ENCODE results near the gene CCDC82.

The CCDC82 gene

GRCh38 chr11:96329855-96330510 lies 59.7 kb downstream of the CCDC82 start:
- DNase-seq (ENCODE audit: low read depth in 1 of 2, low spot score in 1 of 2): no peak

- DNase-seq (ENCODE audit: low read depth in 1 of 2, low spot score in 1 of 2): no peak
Measured at GRCh38 chr11:96329419-96329818, 60.3 kb downstream of the CCDC82 start.

- no peak for DNase-seq (ENCODE audit: low read depth in 1 of 2, low spot score in 1 of 2)
Measured at GRCh38 chr11:96328395-96329010, 61.2 kb downstream of the CCDC82 start.

GRCh38 chr11:96326959-96327358 lies 62.8 kb downstream of the CCDC82 start:
- DNase-seq (ENCODE audit: low read depth in 1 of 2, low spot score in 1 of 2): no peak

GRCh38 chr11:96324912-96325311 lies 64.8 kb downstream of the CCDC82 start:
- no peak for DNase-seq (ENCODE audit: low read depth in 1 of 2, low spot score in 1 of 2)

GRCh38 chr11:96323642-96323985 lies 66.1 kb downstream of the CCDC82 start:
- no peak for DNase-seq (ENCODE audit: low read depth in 1 of 2, low spot score in 1 of 2)

GRCh38 chr11:96322775-96323641 lies 66.7 kb downstream of the CCDC82 start:
- DNase-seq (ENCODE audit: low read depth in 1 of 2, low spot score in 1 of 2): no peak

- no peak for DNase-seq (ENCODE audit: low read depth in 1 of 2, low spot score in 1 of 2)
Measured at GRCh38 chr11:96321091-96321490, 68.6 kb downstream of the CCDC82 start.

- no peak for DNase-seq (ENCODE audit: low read depth in 1 of 2, low spot score in 1 of 2)
Measured at GRCh38 chr11:96319898-96320656, 69.6 kb downstream of the CCDC82 start.

- DNase-seq (ENCODE audit: low read depth in 1 of 2, low spot score in 1 of 2): no peak
Measured at GRCh38 chr11:96318850-96319249, 70.9 kb downstream of the CCDC82 start.

- DNase-seq (ENCODE audit: low read depth in 1 of 2, low spot score in 1 of 2): no peak
Measured at GRCh38 chr11:96318399-96318798, 71.3 kb downstream of the CCDC82 start.

- DNase-seq (ENCODE audit: low read depth in 1 of 2, low spot score in 1 of 2): no peak
Measured at GRCh38 chr11:96317985-96318384, 71.7 kb downstream of the CCDC82 start.

GRCh38 chr11:96317571-96317970 lies 72.1 kb downstream of the CCDC82 start:
- DNase-seq (ENCODE audit: low read depth in 1 of 2, low spot score in 1 of 2): no peak

- no peak for DNase-seq (ENCODE audit: low read depth in 1 of 2, low spot score in 1 of 2)
Measured at GRCh38 chr11:96316869-96317268, 72.8 kb downstream of the CCDC82 start.

- DNase-seq (ENCODE audit: low read depth in 1 of 2, low spot score in 1 of 2): no peak
Measured at GRCh38 chr11:96315476-96315875, 74.2 kb downstream of the CCDC82 start.

GRCh38 chr11:96314326-96315020 lies 75.2 kb downstream of the CCDC82 start:
- DNase-seq (ENCODE audit: low read depth in 1 of 2, low spot score in 1 of 2): no peak

GRCh38 chr11:96313163-96313562 lies 76.5 kb downstream of the CCDC82 start:
- DNase-seq (ENCODE audit: low read depth in 1 of 2, low spot score in 1 of 2): no peak

GRCh38 chr11:96311120-96311568 lies 78.6 kb downstream of the CCDC82 start:
- DNase-seq (ENCODE audit: low read depth in 1 of 2, low spot score in 1 of 2): no peak

GRCh38 chr11:96310236-96310635 lies 79.5 kb downstream of the CCDC82 start:
- no peak for DNase-seq (ENCODE audit: low read depth in 1 of 2, low spot score in 1 of 2)

- no peak for DNase-seq (ENCODE audit: low read depth in 1 of 2, low spot score in 1 of 2)
Measured at GRCh38 chr11:96309643-96310017, 80.1 kb downstream of the CCDC82 start.

Measured in activated CD4-positive, alpha-beta T cell treated with anti-CD3 and anti-CD28 coated beads, Interleukin-2, amount 50 U/mL, for 24 hours (primary cell).